GM04504 (cell line): ENCODE data around the gene TXNRD2.

Experiments used
- DNase-seq: peaks from one replicate; pipeline ENCODE4 v3.0.0-alpha.2; 2012; ENCODE audit warnings: low read depth

Gene TXNRD2

DNA sequence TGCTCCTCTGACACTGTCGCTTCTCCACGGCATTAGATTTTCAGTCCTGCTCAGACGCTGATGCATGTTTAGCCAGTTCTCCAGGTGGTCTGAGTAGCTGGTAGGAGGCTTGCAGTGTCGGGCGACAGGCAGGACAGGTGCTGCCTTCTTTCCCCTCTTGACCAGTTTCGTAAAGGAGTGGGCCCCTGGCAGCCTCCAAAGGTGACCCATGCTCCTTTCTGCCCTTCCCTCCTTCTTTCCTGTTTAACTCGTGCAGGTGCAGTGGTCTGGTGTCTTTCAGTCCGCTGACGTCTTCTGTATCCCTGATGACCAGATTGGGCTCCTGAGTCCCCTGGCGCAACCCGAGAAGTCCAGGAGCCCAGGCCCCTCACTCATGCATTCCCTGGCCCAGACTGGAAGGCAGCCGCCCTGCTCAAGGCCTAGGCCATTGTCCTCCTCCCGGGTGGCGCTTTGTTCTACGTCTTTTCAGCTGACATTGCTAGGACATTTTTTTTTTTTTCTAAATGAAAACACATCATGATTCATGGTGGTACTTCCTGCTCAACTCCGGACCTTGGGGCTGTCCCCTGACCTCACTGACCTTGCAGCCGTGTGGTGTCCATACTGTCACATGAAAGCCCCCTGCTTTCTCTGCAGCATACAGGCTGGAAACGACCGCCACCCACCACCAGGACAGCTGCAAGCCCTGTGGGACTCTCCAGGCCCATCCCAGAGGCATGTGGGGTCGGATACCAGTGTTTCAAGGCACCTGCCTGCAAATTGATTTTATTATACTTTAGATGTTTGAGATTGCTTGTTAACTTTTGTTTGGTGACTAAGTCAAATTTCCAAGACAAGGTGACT is 25.5 kb upstream of the TXNRD2 start:
- DNase-seq, result no peak

DNA sequence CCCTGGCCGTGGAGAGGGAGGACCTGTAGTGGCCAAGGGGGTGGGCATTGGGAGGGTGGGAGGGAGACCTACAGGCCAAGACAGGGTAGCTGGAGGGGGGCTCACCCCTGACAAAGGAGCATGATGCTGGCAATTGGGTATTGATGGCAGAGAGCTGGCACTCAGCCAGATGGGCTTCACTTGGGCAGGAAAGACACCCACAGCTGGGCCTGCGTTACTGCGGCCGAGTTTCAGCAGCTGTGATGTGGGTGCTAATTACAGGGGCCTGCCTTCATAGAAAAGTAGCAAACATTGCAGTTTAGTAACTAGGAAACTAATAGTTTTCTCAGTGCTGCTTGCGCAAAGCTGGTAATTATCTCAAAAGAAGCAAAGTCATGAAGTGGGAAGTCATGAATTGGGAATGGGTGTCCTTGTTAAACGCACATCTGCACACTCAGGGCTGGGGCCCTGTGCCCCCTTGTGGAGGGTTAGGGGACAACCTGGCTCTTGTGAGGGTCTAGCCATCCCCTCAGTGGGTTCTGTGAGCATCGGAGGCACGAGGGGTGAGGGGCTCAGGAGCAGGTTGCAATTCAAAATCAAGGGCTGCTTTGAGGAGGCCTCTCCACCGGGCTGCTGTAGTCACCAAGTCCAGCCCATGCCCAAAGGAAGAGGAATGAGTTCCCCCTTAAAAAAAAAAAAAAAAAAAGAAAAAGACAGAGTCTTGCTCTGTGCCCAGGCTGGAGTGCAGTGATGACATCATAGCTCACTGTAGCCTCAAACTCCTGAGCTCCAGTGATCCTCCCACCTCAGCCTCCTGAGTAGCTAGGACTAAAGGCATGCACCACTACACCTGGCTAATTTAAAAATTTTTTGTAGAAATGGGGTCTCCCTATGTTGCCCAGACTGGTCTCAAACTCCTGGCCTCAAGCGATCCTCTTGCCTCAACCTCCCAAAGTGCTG is 24.4 kb upstream of the TXNRD2 start:
- no peak for DNase-seq

- DNase-seq, result no peak
These were observed 23.2 kb upstream of the TXNRD2 start for GRCh38 chr22:19964701-19965386.

GRCh38 chr22:19963863-19964642 is 22.4 kb upstream of the TXNRD2 start:
- no peak for DNase-seq

DNA sequence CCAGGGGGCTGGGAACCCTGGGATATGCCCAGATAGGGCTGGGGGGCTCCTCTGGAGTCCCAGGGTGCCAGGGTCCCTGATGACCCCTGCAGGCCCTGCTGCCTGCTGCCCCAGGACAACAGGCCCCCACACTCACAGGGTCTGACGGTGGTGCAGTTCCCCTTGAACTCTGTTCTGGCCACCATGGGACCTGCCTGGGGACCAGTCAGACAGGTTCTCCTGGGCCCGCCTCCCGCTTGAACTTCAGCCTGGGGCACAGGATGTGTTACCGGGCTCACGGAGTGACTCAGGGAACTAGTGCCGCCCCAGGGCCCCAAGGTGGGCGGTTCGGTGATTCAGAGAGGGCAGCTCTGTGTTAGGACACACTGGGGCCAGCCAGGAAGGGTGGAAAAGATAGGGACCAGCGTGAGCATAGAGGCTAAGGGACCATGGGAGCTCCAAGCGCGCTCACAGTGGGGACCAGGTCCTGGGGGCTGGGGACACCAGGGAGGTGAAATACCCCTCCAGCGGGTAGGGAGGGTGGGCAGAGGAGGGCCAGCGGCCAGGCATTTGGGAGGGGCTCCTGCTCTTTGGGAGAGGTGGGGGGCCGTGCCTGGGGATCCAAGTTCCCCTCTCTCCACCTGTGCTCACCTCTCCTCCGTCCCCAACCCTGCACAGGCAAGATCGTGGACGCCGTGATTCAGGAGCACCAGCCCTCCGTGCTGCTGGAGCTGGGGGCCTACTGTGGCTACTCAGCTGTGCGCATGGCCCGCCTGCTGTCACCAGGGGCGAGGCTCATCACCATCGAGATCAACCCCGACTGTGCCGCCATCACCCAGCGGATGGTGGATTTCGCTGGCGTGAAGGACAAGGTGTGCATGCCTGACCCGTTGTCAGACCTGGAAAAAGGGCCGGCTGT is 21.5 kb upstream of the TXNRD2 start:
- DNase-seq, result no peak

- DNase-seq, result no peak
These were observed 20.8 kb upstream of the TXNRD2 start for GRCh38 chr22:19962246-19962908.

DNA sequence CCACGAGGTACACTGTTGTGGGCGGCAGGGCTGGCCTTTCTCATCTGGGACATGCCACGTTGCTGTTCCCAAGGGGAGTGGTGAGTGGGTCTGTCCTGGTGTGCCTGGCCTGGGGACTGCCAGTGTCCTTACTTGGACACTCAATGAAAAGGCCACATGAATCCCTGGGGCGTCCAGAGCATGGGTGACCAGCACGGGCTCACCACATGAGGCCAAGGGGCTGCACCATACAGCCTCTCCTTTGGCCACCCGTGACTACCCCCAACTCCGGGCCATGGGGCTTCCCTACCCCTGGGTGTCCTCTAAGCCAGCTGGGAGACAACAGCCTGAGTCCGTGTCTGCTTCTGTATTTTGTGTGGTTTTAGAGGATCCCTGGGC is 20.2 kb upstream of the TXNRD2 start:
- no peak for DNase-seq

GRCh38 chr22:19961201-19961580 is 19.6 kb upstream of the TXNRD2 start:
- no peak for DNase-seq

DNA sequence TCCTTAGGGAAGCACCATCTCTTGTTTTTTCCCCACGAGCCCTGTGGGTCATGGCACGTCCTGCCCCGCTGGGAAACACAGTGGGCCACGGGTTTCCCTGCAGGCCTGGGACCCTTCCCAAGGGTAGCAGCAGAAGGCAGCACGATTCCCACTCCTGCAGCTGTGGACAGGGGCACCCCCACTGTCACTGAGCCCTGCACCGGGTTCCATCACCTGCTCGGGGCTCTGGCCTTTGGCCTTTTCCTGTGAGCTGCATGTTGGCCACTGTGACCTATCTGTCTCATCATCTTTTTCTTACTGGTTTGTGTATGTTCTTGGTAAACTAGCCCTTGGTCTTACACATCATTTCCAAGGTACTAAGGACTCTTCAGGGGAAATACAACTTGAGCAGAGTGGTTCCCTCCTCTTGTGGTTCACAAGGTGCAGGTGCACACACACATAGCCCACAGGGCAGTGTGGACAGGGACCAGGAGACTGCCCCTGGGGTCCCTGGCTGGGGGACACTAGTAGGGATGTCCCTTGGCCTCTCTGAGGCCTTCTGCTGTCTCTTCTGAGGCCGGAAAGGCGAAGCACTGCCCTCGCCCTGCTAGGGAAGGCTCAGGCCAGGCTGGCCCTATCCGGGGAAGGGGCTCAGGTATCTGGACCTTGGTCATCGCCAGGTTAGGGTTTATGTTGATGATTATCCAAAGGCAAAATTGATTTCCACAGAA is 19.0 kb upstream of the TXNRD2 start:
- no peak for DNase-seq

DNA sequence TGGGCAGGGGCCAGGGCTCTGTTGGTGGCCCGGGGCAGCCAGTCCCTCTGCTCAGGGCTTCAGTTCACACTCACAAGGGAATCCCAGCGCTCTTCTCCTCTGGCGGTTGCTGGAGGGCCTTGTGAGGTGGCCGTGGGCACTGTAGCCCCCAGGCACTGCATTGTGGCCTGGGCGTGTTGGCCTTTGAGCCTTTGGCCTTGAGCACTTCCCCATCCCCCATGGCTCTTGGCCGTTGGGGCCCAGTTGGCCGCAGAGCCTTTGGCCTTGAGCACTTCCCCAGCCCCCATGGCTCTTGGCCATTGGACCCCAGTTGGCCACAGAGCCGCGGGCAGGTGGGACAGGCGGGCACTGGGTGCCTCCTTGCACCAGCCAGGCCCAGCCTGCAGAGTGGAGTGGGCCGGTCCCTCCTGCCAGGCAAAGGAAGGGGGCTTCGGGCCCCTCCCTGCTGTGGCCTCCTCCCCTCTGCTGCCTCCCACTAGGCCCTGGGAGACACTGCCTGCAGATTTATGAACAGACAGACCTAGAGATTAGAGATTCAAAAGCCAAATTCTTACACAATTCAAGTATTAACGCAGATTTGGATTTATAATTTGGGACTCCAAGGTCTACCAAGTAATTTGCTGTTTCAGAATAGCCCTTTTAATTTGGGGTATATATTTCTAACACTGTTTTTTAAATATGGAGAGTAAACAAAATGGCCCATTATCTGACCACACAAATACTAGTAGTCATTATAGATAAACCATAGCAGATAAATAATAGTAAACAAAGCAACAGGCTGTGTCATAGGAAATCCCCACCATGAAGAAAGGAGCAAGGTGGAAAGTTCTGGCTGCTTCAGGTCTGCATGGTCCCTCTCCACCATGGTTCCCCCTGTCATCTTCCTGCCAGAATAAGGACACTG is 18.2 kb upstream of the TXNRD2 start:
- no peak for DNase-seq

GRCh38 chr22:19959043-19959586 is 17.5 kb upstream of the TXNRD2 start:
- no peak for DNase-seq

DNA sequence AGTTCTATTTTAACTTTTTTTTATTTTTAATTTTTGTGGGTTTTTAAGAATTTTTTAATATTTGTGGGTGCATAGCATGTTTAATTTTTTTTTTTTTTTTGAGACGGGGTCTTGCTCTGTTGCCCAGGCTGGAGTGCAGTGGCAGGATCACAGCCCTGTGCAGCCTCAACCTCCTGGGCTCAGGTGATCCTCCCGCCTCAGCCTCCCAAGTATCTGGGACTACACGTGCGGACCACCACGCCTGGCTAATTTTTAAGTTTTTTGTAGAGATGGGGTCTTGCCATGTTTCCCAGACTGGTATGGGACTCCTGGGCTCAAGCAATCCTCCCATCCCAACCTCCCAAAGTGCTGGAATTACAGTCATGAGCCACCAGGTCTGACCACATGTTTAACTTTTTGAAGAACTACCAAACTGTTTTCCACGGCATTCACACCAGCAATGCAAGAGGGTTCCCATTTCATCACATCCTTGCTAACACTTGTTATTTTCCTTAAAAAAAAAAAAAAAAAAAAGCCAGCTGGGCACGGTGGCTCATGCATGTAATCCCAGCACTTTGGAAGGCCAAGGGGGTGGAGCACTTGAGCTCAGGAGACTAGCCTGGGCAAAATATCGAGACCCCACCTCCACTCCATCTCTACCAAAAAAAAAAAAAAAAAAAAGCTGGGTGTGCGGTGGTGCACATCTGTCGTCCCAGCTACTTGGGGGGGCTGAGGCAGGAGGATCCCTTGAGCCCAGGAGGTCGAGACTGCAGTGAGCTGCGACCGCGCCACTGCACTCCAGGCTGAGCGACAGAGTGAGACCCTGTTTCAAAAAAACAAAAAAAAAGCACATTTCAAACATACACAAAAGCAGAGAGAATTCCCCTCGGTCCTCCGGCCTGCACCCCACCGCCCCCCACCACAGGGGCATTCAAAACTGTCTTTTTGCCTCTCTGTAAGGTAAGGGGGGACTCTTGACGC is 16.7 kb upstream of the TXNRD2 start:
- DNase-seq, result peak; percentile 44

DNA sequence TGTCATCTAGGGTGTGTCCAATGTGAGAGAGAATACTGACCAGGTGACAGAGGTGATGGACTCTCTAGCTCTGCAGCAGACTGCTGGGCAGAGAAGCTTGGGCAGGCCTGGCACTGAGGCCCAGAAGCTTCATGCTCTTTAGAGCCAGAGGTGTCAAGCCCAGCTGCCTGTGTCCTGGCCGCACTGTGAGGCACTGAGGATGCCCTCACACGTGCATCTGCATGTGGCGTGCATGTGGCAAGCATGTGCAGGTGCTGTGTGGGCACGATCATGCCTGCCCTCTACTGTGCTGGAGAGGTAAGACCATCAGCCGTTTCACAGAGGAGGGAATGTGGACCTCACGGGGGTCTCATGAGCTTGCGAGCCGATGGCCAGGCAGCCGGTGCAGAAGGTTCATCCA is 15.8 kb upstream of the TXNRD2 start:
- DNase-seq, result no peak

- DNase-seq, result no peak
These were observed 13.9 kb upstream of the TXNRD2 start for GRCh38 chr22:19955241-19956128.

- no peak for DNase-seq
These were observed 9.7 kb upstream of the TXNRD2 start for GRCh38 chr22:19951346-19951745.
